ENCODE data around the gene SNUPN. TPM values are rescaled to one million over a fixed set of nuclear protein-coding genes. Genes with fewer than 3 reads are reported as not detected.

SNUPN gene
- total RNA-seq, 4 donors from 2014 or later: 8.7 to 19.1 (median 13.5) TPM

DNA sequence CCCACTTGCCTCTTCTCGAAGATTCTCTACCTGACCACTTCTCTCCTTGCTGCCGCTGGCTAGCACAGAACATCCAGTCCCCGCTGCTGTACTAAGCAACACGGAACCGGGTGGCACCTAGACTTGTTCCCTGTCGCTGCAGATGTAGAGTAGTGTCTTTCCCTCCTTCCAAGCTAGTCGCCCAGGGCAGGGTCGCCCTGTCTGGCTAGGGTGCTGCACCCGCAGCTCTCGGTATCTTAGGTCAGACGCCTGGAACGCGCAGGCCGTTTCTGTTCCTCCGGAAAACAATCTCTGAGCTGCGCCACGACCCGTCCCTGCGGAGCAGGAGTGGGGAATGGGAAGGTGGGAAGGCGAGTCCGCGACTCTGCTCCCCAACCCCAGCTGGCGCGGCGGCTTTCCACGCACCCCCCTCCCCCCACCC is 21.4 kb upstream of the SNUPN start:
- intact Hi-C loops (cut with DNase I): no loop called here
- Histone ChIP-seq H3K27ac (peak overlapping the region; percentile 94 to 99 (median 97)), H3K36me3 (peaks cover 0 to 21% (median 0%) of the 10 kb centered on the region in 3 donors), H3K4me1 (peaks cover 43 to 55% (median 45%) of the 10 kb centered on the region in 3 donors), H3K9me3 (no peaks in the 10 kb centered on the region), H3K4me3 (peak overlapping the region; percentile 51 to 97 (median 84)), H3K27me3 (no peaks in the 10 kb centered on the region)
- TF ChIP-seq POLR2A (IDR thresholded peaks at IDR 0.05): no peak
- TF ChIP-seq, protein P1, sequence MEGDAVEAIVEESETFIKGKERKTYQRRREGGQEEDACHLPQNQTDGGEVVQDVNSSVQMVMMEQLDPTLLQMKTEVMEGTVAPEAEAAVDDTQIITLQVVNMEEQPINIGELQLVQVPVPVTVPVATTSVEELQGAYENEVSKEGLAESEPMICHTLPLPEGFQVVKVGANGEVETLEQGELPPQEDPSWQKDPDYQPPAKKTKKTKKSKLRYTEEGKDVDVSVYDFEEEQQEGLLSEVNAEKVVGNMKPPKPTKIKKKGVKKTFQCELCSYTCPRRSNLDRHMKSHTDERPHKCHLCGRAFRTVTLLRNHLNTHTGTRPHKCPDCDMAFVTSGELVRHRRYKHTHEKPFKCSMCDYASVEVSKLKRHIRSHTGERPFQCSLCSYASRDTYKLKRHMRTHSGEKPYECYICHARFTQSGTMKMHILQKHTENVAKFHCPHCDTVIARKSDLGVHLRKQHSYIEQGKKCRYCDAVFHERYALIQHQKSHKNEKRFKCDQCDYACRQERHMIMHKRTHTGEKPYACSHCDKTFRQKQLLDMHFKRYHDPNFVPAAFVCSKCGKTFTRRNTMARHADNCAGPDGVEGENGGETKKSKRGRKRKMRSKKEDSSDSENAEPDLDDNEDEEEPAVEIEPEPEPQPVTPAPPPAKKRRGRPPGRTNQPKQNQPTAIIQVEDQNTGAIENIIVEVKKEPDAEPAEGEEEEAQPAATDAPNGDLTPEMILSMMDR (IDR thresholded peaks at IDR 0.05): no peak
- WGBS, 2 donors: 4 to 11% methylated on average over 6 to 8 of the region's 26 CpGs
- no peak for DNase-seq

DNA sequence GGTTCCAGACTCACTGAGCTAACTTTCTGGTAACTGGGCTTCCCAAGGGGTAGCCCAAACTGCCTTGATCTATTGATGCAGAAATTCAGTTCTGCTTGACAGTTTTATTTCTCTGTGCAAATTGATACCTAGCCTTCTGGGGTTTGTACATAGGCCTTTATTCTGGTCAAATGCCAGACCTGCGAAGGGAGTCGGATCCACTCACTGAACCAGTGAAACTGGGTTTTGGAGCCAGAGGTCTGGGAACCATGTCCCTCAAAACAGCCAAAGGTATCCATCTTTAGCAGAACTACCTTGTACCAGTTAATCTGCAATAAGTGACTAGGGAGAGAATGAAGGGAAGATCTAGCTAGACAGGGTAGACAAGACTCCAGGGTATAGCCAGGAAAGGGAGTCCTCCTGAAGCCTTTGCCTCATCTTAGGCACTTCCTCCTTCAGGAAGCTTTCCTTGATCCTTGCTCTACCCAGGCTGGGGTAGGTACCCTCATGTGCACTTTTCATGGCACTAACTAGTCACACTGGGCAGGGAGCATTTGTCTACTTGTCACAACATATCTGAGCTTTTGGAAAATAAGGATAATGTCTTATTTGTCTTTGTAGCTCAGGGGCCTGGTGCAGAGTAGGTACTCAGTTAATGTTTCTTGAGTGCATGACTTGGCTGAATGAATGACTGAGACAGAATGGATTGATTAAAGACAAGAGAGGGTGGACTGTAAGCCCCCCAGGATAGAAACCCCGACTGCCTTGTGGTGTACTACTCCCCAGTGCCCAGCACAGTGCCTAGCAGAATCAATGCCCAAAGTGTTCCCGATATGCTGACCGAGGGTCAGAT is 20.8 kb upstream of the SNUPN start:
- peaks cover 0 to 20% (median 0%) of the 10 kb centered on the region in 3 donors for H3K36me3 ChIP-seq
- H3K27ac ChIP-seq: peak overlapping the region; percentile 94 to 99 (median 97)
- H3K27me3 ChIP-seq: no peaks in the 10 kb centered on the region
- 19 to 30% methylated on average over 5 of the region's 5 CpGs for WGBS, 2 donors
- H3K4me1 ChIP-seq: peaks cover 37 to 49% (median 38%) of the 10 kb centered on the region in 3 donors
- intact Hi-C loops (cut with DNase I): no loop called here
- no peaks in the 10 kb centered on the region for H3K9me3 ChIP-seq
- TF ChIP-seq, protein P1 (IDR thresholded peaks at IDR 0.05): no peak
- TF ChIP-seq POLR2A (IDR thresholded peaks at IDR 0.05): no peak
- DNase-seq: no peak
- peak overlapping the region; percentile 51 to 97 (median 84) for H3K4me3 ChIP-seq

DNA sequence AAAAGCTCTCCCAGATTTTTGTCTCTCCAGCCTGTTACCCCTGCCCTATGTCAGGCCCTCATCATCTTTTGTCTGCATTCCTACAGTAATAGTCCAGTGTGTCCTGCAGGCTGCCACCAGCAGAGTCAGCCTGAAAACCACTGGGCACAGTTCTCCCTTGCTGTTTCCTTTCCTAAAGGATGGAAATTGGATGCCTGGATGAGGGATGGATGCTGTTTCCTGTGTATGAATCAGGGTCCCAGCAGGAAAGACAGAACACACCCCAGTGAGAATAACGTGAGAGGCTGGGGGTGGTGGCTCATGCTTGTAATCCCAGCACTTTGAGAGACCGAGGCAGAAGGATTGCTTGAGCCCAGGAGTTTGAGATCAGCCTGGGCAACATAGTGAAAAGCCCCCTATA is 18.9 kb upstream of the SNUPN start:
- intact Hi-C loops (cut with DNase I): no loop called here
- H3K4me1 ChIP-seq: peaks cover 22 to 42% (median 26%) of the 10 kb centered on the region in 3 donors

DNA sequence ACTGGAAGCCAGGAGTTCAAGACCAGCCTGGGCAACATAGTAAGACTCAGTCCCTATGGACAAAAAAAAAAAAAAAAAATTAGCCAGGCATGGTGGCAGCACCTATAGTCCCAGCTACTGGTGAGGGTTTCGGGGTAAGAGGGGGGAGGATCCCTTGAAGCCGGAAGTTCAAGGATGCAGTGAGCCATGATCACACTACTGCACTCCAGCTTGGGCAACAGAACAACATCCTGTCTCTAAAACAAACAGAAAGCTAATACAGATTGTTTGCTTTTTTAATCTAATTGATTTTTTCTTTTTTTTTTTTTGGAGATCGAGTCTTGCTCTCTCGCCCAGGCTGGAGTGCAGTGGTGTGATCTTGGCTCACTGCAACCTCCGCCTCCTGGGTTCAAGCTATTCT is 16.1 kb upstream of the SNUPN start:
- peaks cover 0 to 10% (median 0%) of the 10 kb centered on the region in 3 donors for H3K36me3 ChIP-seq
- no peaks in the 10 kb centered on the region for H3K9me3 ChIP-seq
- H3K4me3 ChIP-seq: no peak overlapping the region
- peaks cover 34 to 53% (median 36%) of the 10 kb centered on the region in 3 donors for H3K4me1 ChIP-seq
- TF ChIP-seq, protein P1 (IDR thresholded peaks at IDR 0.05): no peak
- no peak for TF ChIP-seq POLR2A (IDR thresholded peaks at IDR 0.05)
- DNase-seq: no peak
- H3K27ac ChIP-seq: no peak overlapping the region
- WGBS, 2 donors: 77 to 90% methylated on average over 5 of the region's 5 CpGs
- H3K27me3 ChIP-seq: no peaks in the 10 kb centered on the region
- intact Hi-C loops (cut with DNase I): no loop called here

More for the DNA sequence above, 18.9 kb upstream of the SNUPN start:
- H3K27ac ChIP-seq: no peak overlapping the region
- H3K4me3 ChIP-seq: no peak overlapping the region
- 45 to 71% methylated on average over 2 of the region's 2 CpGs for WGBS, 2 donors
- H3K27me3 ChIP-seq: no peaks in the 10 kb centered on the region
- DNase-seq: no peak
- peaks cover 0 to 2% (median 0%) of the 10 kb centered on the region in 3 donors for H3K36me3 ChIP-seq
- no peaks in the 10 kb centered on the region for H3K9me3 ChIP-seq
- TF ChIP-seq, protein P1 (IDR thresholded peaks at IDR 0.05): no peak
- TF ChIP-seq POLR2A (IDR thresholded peaks at IDR 0.05): no peak

DNA sequence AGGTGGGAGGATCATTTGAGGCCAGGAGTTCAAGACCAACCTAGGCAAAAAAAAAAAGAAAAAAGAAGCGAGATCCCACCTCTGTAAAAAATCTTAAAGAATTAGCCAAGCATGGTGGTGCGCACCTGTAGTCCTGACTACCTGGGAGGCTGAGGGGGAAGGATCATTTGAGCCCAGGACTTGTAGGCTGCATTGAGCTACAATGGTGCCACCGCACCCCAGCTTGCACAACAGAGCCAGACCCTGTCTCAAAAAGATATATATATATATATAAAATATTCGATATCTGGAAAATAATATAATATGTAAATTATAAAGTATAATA is 15.6 kb upstream of the SNUPN start:
- H3K36me3 ChIP-seq: peaks cover 0 to 10% (median 0%) of the 10 kb centered on the region in 3 donors
- intact Hi-C loops (cut with DNase I): no loop called here
- H3K27me3 ChIP-seq: no peaks in the 10 kb centered on the region
- peaks cover 32 to 53% (median 32%) of the 10 kb centered on the region in 3 donors for H3K4me1 ChIP-seq
- no peak for DNase-seq
- no peaks in the 10 kb centered on the region for H3K9me3 ChIP-seq
- peak overlapping the region in 1 of 4 donors; percentile 79 for H3K4me3 ChIP-seq
- WGBS, 2 donors: 67 to 77% methylated on average over 4 of the region's 4 CpGs
- TF ChIP-seq POLR2A (IDR thresholded peaks at IDR 0.05): no peak
- TF ChIP-seq, protein P1 (IDR thresholded peaks at IDR 0.05): no peak
- H3K27ac ChIP-seq: peak overlapping the region in 3 of 4 donors; percentile 92 to 98 (median 93)
